Measurements from ENCODE around the gene MBNL1.

The MBNL1 gene

GRCh38 chr3:152302521-152303021, 33.8 kb downstream of the MBNL1 start:
- peak; percentile 75 for DNase-seq (ENCODE audit: low read depth)
- peak overlapping the region; percentile 9 for H3K4me3 ChIP-seq (ENCODE audit: low read depth, low read length)
- in situ Hi-C loops (cut with HindIII; ENCODE audit: low sequenced_read_pairs): no loop called here

DNA sequence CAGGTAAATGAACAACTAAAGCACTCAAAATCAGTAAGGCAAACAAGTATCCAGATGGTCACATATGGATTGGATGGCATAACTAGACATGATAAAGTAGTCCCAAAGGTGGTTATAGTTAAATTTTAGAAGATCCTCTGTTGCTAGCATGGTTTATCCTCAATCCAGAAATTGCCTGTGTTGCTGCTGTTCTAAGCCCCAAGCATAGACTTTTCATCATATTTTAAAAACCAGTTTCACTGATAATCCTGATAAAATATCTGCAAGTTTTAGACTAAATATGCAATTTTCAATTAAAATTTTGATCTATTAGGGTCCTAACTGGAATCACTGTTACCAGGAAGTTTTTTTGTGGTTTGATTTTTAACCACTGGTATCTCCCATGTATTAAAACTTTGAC, 35.4 kb downstream of the MBNL1 start:
- in situ Hi-C loops (cut with HindIII; ENCODE audit: low sequenced_read_pairs): no loop called here
- DNase-seq (ENCODE audit: low read depth): no peak
- H3K4me3 ChIP-seq (ENCODE audit: low read depth, low read length): no peak overlapping the region
- TF ChIP-seq, protein P1, sequence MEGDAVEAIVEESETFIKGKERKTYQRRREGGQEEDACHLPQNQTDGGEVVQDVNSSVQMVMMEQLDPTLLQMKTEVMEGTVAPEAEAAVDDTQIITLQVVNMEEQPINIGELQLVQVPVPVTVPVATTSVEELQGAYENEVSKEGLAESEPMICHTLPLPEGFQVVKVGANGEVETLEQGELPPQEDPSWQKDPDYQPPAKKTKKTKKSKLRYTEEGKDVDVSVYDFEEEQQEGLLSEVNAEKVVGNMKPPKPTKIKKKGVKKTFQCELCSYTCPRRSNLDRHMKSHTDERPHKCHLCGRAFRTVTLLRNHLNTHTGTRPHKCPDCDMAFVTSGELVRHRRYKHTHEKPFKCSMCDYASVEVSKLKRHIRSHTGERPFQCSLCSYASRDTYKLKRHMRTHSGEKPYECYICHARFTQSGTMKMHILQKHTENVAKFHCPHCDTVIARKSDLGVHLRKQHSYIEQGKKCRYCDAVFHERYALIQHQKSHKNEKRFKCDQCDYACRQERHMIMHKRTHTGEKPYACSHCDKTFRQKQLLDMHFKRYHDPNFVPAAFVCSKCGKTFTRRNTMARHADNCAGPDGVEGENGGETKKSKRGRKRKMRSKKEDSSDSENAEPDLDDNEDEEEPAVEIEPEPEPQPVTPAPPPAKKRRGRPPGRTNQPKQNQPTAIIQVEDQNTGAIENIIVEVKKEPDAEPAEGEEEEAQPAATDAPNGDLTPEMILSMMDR (IDR thresholded peaks at IDR 0.05; ENCODE audit: low read depth, low read length, missing control alignments): no peak

More at GRCh38 chr3:152302521-152303021, 33.8 kb downstream of the MBNL1 start:
- TF ChIP-seq, protein P1 (IDR thresholded peaks at IDR 0.05; ENCODE audit: low read depth, low read length, missing control alignments): no peak

DNA sequence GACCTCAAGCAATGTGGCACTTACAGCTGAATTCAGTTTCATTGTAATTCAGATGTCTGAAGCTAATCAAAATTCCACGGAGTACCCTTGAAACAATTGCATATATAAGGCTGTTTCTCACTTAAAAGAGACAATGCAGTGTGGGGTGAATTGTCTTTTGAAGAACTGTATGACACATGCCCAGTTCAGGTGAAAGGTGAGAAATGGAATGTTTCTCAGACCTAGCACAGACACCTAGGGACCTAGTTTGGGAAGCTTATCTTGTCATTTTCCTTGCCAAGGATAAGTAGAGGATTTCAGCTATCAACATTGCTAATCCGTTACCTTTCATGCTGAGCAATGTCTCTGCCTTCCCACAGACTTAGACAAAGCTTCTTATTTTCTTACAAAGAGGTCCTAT, 36.3 kb downstream of the MBNL1 start:
- in situ Hi-C loops (cut with HindIII; ENCODE audit: low sequenced_read_pairs): no loop called here
- no peak overlapping the region for H3K4me3 ChIP-seq (ENCODE audit: low read depth, low read length)
- no peak for DNase-seq (ENCODE audit: low read depth)
- TF ChIP-seq, protein P1 (IDR thresholded peaks at IDR 0.05; ENCODE audit: low read depth, low read length, missing control alignments): no peak

DNA sequence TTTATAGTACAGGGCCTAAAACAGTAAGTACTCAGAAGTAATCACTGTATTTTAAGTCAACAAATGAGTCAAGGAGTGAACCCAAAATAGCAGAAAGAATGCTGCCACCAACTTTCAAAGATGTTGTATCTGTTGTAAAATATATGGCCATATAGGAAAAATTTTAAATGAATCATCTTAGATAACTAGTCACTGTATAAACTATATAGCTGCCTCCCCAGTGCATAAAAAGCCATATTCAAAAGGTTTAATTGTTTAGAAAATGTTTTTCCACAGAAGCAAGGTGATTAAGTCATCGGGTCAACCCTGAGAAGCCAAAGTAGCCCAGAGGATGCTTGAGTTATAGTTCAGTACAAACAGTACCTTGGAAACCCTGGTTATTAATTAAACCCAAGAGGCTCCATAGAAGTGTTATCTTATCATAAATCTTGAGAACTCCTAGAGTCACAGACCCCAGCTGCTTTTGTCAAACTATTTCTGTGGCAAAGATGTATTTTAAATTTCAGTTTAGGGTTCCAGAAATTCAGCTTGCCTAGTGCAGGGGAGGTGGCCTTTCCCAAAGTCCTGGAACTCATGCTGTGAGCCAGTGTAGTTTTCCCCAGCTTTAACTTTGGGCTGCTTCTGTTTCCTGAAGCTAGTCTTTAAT, 39.2 kb downstream of the MBNL1 start:
- in situ Hi-C loops (cut with HindIII; ENCODE audit: low sequenced_read_pairs): no loop called here
- TF ChIP-seq, protein P1 (IDR thresholded peaks at IDR 0.05; ENCODE audit: low read depth, low read length, missing control alignments): no peak
- DNase-seq (ENCODE audit: low read depth): no peak
- no peak overlapping the region for H3K4me3 ChIP-seq (ENCODE audit: low read depth, low read length)

- in situ Hi-C loops (cut with HindIII; ENCODE audit: low sequenced_read_pairs): no loop called here
- TF ChIP-seq, protein P1 (IDR thresholded peaks at IDR 0.05; ENCODE audit: low read depth, low read length, missing control alignments): no peak
- H3K4me3 ChIP-seq (ENCODE audit: low read depth, low read length): no peak overlapping the region
- no peak for DNase-seq (ENCODE audit: low read depth)
Observed at GRCh38 chr3:152308475-152308844, 39.7 kb downstream of the MBNL1 start.

DNA sequence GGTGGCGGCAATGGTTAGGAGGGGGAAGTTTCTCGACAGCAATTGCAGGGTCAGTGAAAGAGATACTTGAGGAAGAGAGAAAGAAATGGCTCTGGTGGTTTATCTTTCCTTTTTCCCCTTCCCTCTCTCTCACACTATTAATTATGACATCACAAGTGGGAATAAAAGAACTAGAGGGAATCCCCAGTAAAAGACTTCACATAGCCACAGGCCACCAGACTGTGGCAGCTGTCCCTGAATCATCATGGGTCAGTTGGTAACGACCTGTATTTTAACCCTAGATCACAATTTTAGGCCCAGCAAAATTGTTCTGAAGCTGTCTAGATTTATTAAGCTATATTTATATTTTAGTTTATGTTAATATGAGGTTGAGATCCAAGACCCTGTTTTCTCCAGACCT, 40.3 kb downstream of the MBNL1 start:
- in situ Hi-C loops (cut with HindIII; ENCODE audit: low sequenced_read_pairs): no loop called here
- DNase-seq (ENCODE audit: low read depth): no peak
- TF ChIP-seq, protein P1 (IDR thresholded peaks at IDR 0.05; ENCODE audit: low read depth, low read length, missing control alignments): no peak
- no peak overlapping the region for H3K4me3 ChIP-seq (ENCODE audit: low read depth, low read length)
